PC-3 (cell line): ENCODE results near the gene TM4SF20. TPM values are rescaled to one million over a fixed set of nuclear protein-coding genes. Genes with fewer than 3 reads are reported as not detected.
A peak's percentile ranks its signal among the peaks of the same experiment; 100 is the strongest.

Experiments
- ATAC-seq: fragments of 200-7000 bp; cut with Tn5 transposase; 2 replicates; pipeline ENCODE4 v1.9.1; 2020; ENCODE audit warnings: mild to moderate bottlenecking, moderate library complexity
- BruUV-seq: library from RNA; stranded (reverse); fragments of 400-500 nt; replicated peaks from 2 replicates; lab custom pipeline; 2021; lab: Mats Ljungman, UMichigan
- CTCF ChIA-PET: fragments of 300-600 bp; sonication (Branson Sonifier 250); formaldehyde crosslinking; loops from one replicate; lab custom pipeline; 2022; ENCODE audit warnings: antibody characterized with exemption; lab: Charles Lee
- POLR2A ChIA-PET: fragments of 300-600 bp; sonication (Branson Sonifier 250); formaldehyde crosslinking; loops from one replicate; lab custom pipeline; 2022; ENCODE audit warnings: antibody characterized with exemption; ENCODE audit not compliant: unreplicated experiment; lab: Charles Lee
- DNase-seq: peaks from one replicate; pipeline ENCODE4 v3.0.0-alpha.2; 2015
- H2AFZ ChIP-seq: fragments of 300-600 bp; sonication (generic); 2 replicates; pipeline ENCODE4 v1.6.0; 2016; ENCODE audit warnings: antibody characterized with exemption, low read length
- H3F3A ChIP-seq: fragments of 300-600 bp; sonication (generic); one replicate; pipeline ENCODE4 v1.6.0; 2017; ENCODE audit warnings: antibody characterized with exemption, low read length, control low read depth, mild to moderate bottlenecking; ENCODE audit not compliant: unreplicated experiment
- H3K27ac ChIP-seq: fragments of 300-600 bp; sonication (generic); 2 replicates; pipeline ENCODE4 v1.5.1; 2016; ENCODE audit warnings: mild to moderate bottlenecking, low read length
- H3K27me3 ChIP-seq: fragments of 300-600 bp; sonication (generic); 2 replicates; pipeline ENCODE4 v1.6.1; 2016; ENCODE audit warnings: low read length, mixed read lengths
- H3K36me3 ChIP-seq: fragments of 300-600 bp; sonication (generic); 2 replicates; pipeline ENCODE4 v1.6.1; 2016; ENCODE audit warnings: low read depth, mixed run types, low read length, mixed read lengths
- H3K4me1 ChIP-seq: fragments of 300-600 bp; sonication (generic); 2 replicates; pipeline ENCODE4 v1.5.1; 2016; ENCODE audit warnings: low read length; ENCODE audit not compliant: insufficient read depth
- H3K4me2 ChIP-seq: fragments of 300-600 bp; sonication (generic); 2 replicates; pipeline ENCODE4 v1.6.0; 2016; ENCODE audit warnings: low read length
- H3K4me3 ChIP-seq: fragments of 300-600 bp; sonication (generic); 2 replicates; pipeline ENCODE4 v1.5.1; 2016; ENCODE audit warnings: mild to moderate bottlenecking, low read length, mixed read lengths
- H3K79me2 ChIP-seq: fragments of 300-600 bp; sonication (generic); 2 replicates; pipeline ENCODE4 v1.6.1; 2017; ENCODE audit warnings: low read length, mixed read lengths
- H3K9ac ChIP-seq: fragments of 300-600 bp; sonication (generic); 2 replicates; pipeline ENCODE4 v1.6.0; 2016; ENCODE audit warnings: mild to moderate bottlenecking, low read length
- H3K9me2 ChIP-seq: fragments of 300-600 bp; sonication (generic); replicated peaks from 2 replicates; pipeline ENCODE4 v1.6.1; 2016; ENCODE audit warnings: mixed run types, low read length, mixed read lengths
- H3K9me3 ChIP-seq: fragments of 300-600 bp; sonication (generic); 2 replicates; pipeline ENCODE4 v1.6.1; 2016; ENCODE audit warnings: low read length, mixed read lengths
- H4K20me1 ChIP-seq: fragments of 300-600 bp; sonication (generic); 2 replicates; pipeline ENCODE4 v1.6.1; 2016; ENCODE audit warnings: low read length, mixed read lengths
- EZH2 ChIP-seq: fragments of 300-600 bp; sonication (generic); IDR thresholded peaks from one replicate; pipeline ENCODE4 v1.6.1; 2017; ENCODE audit warnings: antibody characterized with exemption, mild to moderate bottlenecking, low read length; ENCODE audit not compliant: unreplicated experiment
- EZH2phosphoT487 ChIP-seq: fragments of 300-600 bp; sonication (generic); IDR thresholded peaks from 2 replicates; pipeline ENCODE4 v1.6.1; 2018; ENCODE audit warnings: mild to moderate bottlenecking, antibody characterized with exemption, low read length, borderline replicate concordance
- intact Hi-C: fragments of 100-400 bp; cut with micrococcal nuclease; formaldehyde crosslinking; loops from 2 replicates; pipeline ENCODE4 v1.9.0; 2023
- total RNA-seq: library from RNA; depleted of rRNA; stranded (reverse); fragments of >200 nt; gene quantifications from 2 replicates; pipeline ENCODE4 v1.2.3, GENCODE V29; 2014
- TF ChIP-seq, protein P1 (sequence below): fragments of 300-600 bp; sonication (generic); conservative IDR thresholded peaks from 2 replicates; pipeline ENCODE4 v1.5.1; 2017; ENCODE audit warnings: antibody characterized with exemption, low read depth, mild to moderate bottlenecking, low read length

Gene TM4SF20
- total RNA-seq, 1 experiment from 2014 or later = not detected

GRCh38 chr2:227378371-227378782 lies 729 bp downstream of the TM4SF20 start:
- Histone ChIP-seq H3K4me3 (no peak overlapping the region), H3K4me2 (no peak overlapping the region), H3K36me3 (no peaks in the 10 kb centered on the region), H3F3A (no peaks in the 10 kb centered on the region), H3K27ac (no peak overlapping the region), H3K79me2 (no peaks in the 10 kb centered on the region), H2AFZ (no peak overlapping the region), H3K9me3 (no peaks in the 10 kb centered on the region), H3K9me2 (no peaks in the 10 kb centered on the region), H4K20me1 (no peaks in the 10 kb centered on the region), H3K4me1 (no peaks in the 10 kb centered on the region), H3K27me3 (no peaks in the 10 kb centered on the region), H3K9ac (no peak overlapping the region)
- intact Hi-C loops = no loop called here
- ATAC-seq (no peak), DNase-seq (no peak)
- CTCF ChIA-PET = no interaction called here
- TF ChIP-seq EZH2phosphoT487 (no peak), EZH2 (no peak)
- TF ChIP-seq, protein P1, sequence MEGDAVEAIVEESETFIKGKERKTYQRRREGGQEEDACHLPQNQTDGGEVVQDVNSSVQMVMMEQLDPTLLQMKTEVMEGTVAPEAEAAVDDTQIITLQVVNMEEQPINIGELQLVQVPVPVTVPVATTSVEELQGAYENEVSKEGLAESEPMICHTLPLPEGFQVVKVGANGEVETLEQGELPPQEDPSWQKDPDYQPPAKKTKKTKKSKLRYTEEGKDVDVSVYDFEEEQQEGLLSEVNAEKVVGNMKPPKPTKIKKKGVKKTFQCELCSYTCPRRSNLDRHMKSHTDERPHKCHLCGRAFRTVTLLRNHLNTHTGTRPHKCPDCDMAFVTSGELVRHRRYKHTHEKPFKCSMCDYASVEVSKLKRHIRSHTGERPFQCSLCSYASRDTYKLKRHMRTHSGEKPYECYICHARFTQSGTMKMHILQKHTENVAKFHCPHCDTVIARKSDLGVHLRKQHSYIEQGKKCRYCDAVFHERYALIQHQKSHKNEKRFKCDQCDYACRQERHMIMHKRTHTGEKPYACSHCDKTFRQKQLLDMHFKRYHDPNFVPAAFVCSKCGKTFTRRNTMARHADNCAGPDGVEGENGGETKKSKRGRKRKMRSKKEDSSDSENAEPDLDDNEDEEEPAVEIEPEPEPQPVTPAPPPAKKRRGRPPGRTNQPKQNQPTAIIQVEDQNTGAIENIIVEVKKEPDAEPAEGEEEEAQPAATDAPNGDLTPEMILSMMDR = no peak
- POLR2A ChIA-PET = no interaction called here
- no TSS peak for BruUV-seq

DNA sequence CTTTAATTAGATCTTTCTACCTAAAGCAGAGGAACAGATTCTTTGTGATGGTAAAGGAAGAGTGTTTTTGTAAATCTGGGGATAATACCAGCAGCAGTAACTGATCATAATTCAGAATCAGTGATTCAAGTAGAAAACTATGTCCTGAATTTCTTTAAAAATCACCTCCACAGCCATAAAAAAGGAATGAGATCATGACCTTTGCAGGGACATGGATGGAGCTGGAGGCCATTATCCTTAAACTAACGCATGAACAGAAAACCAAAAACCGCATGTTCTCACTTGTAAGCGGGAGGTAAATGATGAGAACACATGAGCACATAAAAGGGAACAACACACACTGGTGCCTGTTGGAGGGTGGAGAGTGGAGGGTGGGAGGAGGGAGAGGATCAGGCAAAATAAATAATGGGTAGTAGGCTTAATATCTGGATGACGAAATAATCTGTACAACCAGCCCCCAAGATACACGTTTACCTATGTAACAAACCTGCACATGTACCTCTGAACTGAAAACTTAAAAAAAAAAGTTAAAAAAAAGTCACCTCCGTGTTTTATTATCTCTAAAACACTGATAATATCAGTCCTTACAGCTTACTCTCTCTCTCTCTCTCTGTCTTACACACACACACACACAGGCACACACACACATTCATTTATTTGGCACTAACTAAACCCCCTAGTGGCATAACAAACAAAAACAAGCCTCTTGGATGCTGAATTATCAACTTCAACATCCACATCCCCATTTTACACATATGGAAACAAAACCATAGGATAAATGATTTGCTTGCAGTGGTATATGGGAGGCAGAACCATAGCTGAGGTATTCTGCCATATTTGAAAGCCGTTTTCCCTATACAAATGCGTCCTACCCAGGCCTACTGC lies 1.4 kb downstream of the TM4SF20 start:
- no peaks in the 10 kb centered on the region for H3K4me1 ChIP-seq
- ChIA-PET CTCF (no interaction called here), POLR2A (no interaction called here)
- no peaks in the 10 kb centered on the region for H3K36me3 ChIP-seq
- DNase-seq (no peak), ATAC-seq (no peak)
- H3K79me2 ChIP-seq = no peaks in the 10 kb centered on the region
- no peaks in the 10 kb centered on the region for H3F3A ChIP-seq
- H3K4me3 ChIP-seq = no peak overlapping the region
- intact Hi-C loops = no loop called here
- no peaks in the 10 kb centered on the region for H3K9me2 ChIP-seq
- no peak overlapping the region for H3K4me2 ChIP-seq
- H3K9me3 ChIP-seq = no peaks in the 10 kb centered on the region
- H4K20me1 ChIP-seq = no peaks in the 10 kb centered on the region
- no peak for TF ChIP-seq EZH2
- TF ChIP-seq, protein P1 = peak; percentile 42
- no peak overlapping the region for H3K27ac ChIP-seq
- H3K27me3 ChIP-seq = no peaks in the 10 kb centered on the region
- H2AFZ ChIP-seq = no peak overlapping the region
- no peak overlapping the region for H3K9ac ChIP-seq
- BruUV-seq = no TSS peak
